Calu3 (cell line): ENCODE measurements around the gene FOXN3. TPM values are rescaled to one million over a fixed set of nuclear protein-coding genes. Genes with fewer than 3 reads are reported as not detected.

Experiments used
- BruUV-seq: library from RNA; stranded (reverse); fragments of 400-500 nt; replicated peaks from 2 replicates; lab custom pipeline; 2021; lab: Mats Ljungman, UMichigan
- CTCF ChIA-PET: fragments of 300-600 bp; sonication (Branson Sonifier 250); formaldehyde crosslinking; loops from one replicate; lab custom pipeline; 2022; ENCODE audit warnings: antibody characterized with exemption; lab: Charles Lee
- DNase-seq: peaks from one replicate; pipeline ENCODE4 v3.0.0; 2022
- H3K27ac Mint-ChIP-seq: one replicate; pipeline ENCODE4 v1.8.0; 2022; ENCODE audit warnings: mixed read lengths; ENCODE audit not compliant: unreplicated experiment
- H3K27me3 Mint-ChIP-seq: one replicate; pipeline ENCODE4 v1.8.0; 2022; ENCODE audit warnings: mixed read lengths; ENCODE audit not compliant: unreplicated experiment
- H3K36me3 Mint-ChIP-seq: one replicate; pipeline ENCODE4 v1.8.0; 2022; ENCODE audit warnings: mild to moderate bottlenecking, moderate library complexity, mixed read lengths; ENCODE audit not compliant: insufficient read depth, unreplicated experiment
- H3K4me1 Mint-ChIP-seq: one replicate; pipeline ENCODE4 v1.8.0; 2022; ENCODE audit warnings: mild to moderate bottlenecking, low read depth, mixed read lengths; ENCODE audit not compliant: unreplicated experiment
- H3K4me3 Mint-ChIP-seq: one replicate; pipeline ENCODE4 v1.8.0; 2022; ENCODE audit warnings: mild to moderate bottlenecking, low read depth, moderate library complexity, mixed read lengths; ENCODE audit not compliant: unreplicated experiment
- H3K9me3 Mint-ChIP-seq: one replicate; pipeline ENCODE4 v1.8.0; 2022; ENCODE audit warnings: low read depth, mixed read lengths; ENCODE audit not compliant: unreplicated experiment
- CTCF ChIP-seq: fragments of 200-600 bp; IDR thresholded peaks from one replicate; pipeline ENCODE4 v1.8.0; 2022; ENCODE audit warnings: antibody characterized with exemption; ENCODE audit not compliant: unreplicated experiment
- intact Hi-C: fragments of 100-400 bp; cut with micrococcal nuclease; formaldehyde crosslinking; loops from one replicate; pipeline ENCODE4 v1.10.0; 2022; ENCODE audit not compliant: unreplicated experiment
- total RNA-seq: library from RNA; stranded (reverse); gene quantifications from 2 replicates; pipeline ENCODE4 v1.2.3, GENCODE V29; 2022

The FOXN3 gene
- total RNA-seq, 1 experiment from 2014 or later = 11.8 TPM

GRCh38 chr14:89258728-89259273 lies 158.2 kb downstream of the FOXN3 start:
- CTCF ChIA-PET = no interaction called here
- Mint-ChIP-seq H3K27me3 (no peaks in the 10 kb centered on the region), H3K36me3 (no peaks in the 10 kb centered on the region), H3K9me3 (no peaks in the 10 kb centered on the region), H3K27ac (no peak overlapping the region), H3K4me3 (no peak overlapping the region), H3K4me1 (no peaks in the 10 kb centered on the region)
- no peak for DNase-seq
- TF ChIP-seq CTCF = no peak
- intact Hi-C loops = no loop called here
- BruUV-seq = no TSS peak

- H3K27ac Mint-ChIP-seq = no peak overlapping the region
- H3K9me3 Mint-ChIP-seq = no peaks in the 10 kb centered on the region
- no peaks in the 10 kb centered on the region for H3K36me3 Mint-ChIP-seq
- TF ChIP-seq CTCF = no peak
- no peaks in the 10 kb centered on the region for H3K4me1 Mint-ChIP-seq
- intact Hi-C loops = no loop called here
- BruUV-seq = no TSS peak
- DNase-seq = no peak
- no peak overlapping the region for H3K4me3 Mint-ChIP-seq
- CTCF ChIA-PET = no interaction called here
- no peaks in the 10 kb centered on the region for H3K27me3 Mint-ChIP-seq
These were observed 160.1 kb downstream of the FOXN3 start for GRCh38 chr14:89256951-89257350.

GRCh38 chr14:89256283-89256682 lies 160.8 kb downstream of the FOXN3 start:
- H3K4me3 Mint-ChIP-seq = no peak overlapping the region
- no peaks in the 10 kb centered on the region for H3K4me1 Mint-ChIP-seq
- DNase-seq = no peak
- H3K27ac Mint-ChIP-seq = no peak overlapping the region
- CTCF ChIA-PET = no interaction called here
- BruUV-seq = no TSS peak
- no peak for TF ChIP-seq CTCF
- H3K27me3 Mint-ChIP-seq = no peaks in the 10 kb centered on the region
- H3K9me3 Mint-ChIP-seq = no peaks in the 10 kb centered on the region
- intact Hi-C loops = no loop called here
- H3K36me3 Mint-ChIP-seq = no peaks in the 10 kb centered on the region

- Mint-ChIP-seq H3K27me3 (no peaks in the 10 kb centered on the region), H3K9me3 (no peaks in the 10 kb centered on the region), H3K27ac (no peak overlapping the region), H3K4me3 (no peak overlapping the region), H3K36me3 (no peaks in the 10 kb centered on the region), H3K4me1 (no peaks in the 10 kb centered on the region)
- CTCF ChIA-PET = no interaction called here
- no peak for TF ChIP-seq CTCF
- no TSS peak for BruUV-seq
- intact Hi-C loops = no loop called here
- DNase-seq = no peak
These were observed 161.2 kb downstream of the FOXN3 start for GRCh38 chr14:89255852-89256251.
